ENCODE measurements around the gene ARHGAP25. TPM values are rescaled to one million over a fixed set of nuclear protein-coding genes. Genes with fewer than 3 reads are reported as not detected.

The ARHGAP25 gene
- polyA plus RNA-seq, 3 donors = 20.8 to 56.8 (median 36.3) TPM

DNA sequence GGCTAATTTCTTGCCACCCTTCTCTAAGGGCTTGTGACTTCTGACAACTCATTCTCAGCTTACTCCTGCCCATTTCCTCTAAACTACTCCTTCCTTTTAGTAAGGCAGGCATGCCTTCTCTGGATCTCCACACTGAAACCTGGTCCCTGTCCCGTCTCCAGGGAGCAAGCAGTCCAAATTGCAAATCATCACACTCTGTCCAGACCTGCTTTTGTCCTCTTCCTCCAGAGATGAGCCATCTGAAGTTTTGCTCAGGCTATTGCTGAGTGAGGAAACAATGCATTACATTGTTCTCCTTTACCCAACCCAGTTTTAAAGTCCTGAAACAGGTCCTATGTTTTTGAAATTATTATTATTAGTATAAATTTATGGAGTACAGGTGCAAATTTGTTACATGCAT, 57.3 kb downstream of the ARHGAP25 start:
- no peak overlapping the region for H2AFZ ChIP-seq (ENCODE audit: insufficient read depth, low read depth, low read length, poor library complexity, severe bottlenecking)
- peaks cover 42% of the 10 kb centered on the region for H3K4me1 Mint-ChIP-seq
- H4K20me1 ChIP-seq (ENCODE audit: insufficient read depth, low read length) = peaks cover 19% of the 10 kb centered on the region
- H3K9me3 ChIP-seq (replicated peaks in 1 of 2; ENCODE audit: control insufficient read depth in 1 of 2, insufficient read depth in 1 of 2, low read length in 2 of 2) = no peaks in the 10 kb centered on the region
- H3K9ac ChIP-seq (ENCODE audit: insufficient read depth, low read length, poor library complexity, severe bottlenecking) = no peak overlapping the region
- H3K27ac ChIP-seq (ENCODE audit: low read depth in 1 of 2, low read length in 2 of 2) = peak overlapping the region; percentile 21 to 59
- peaks cover 63 to 70% of the 10 kb centered on the region in 2 donors for H3K36me3 ChIP-seq (replicated peaks in 1 of 2; ENCODE audit: control insufficient read depth in 1 of 2, insufficient read depth in 2 of 2, low read length in 2 of 2)
- H3K4me3 Mint-ChIP-seq = no peak overlapping the region
- H3K27me3 Mint-ChIP-seq (ENCODE audit: low read depth in 3 of 3) = peaks cover 0 to 4% (median 3%) of the 10 kb centered on the region in 3 donors
- intact Hi-C loops (cut with micrococcal nuclease) = no loop called here
- peaks cover 78% of the 10 kb centered on the region for H3K79me2 ChIP-seq (ENCODE audit: insufficient read depth, low read length)
- TF ChIP-seq, protein P1, sequence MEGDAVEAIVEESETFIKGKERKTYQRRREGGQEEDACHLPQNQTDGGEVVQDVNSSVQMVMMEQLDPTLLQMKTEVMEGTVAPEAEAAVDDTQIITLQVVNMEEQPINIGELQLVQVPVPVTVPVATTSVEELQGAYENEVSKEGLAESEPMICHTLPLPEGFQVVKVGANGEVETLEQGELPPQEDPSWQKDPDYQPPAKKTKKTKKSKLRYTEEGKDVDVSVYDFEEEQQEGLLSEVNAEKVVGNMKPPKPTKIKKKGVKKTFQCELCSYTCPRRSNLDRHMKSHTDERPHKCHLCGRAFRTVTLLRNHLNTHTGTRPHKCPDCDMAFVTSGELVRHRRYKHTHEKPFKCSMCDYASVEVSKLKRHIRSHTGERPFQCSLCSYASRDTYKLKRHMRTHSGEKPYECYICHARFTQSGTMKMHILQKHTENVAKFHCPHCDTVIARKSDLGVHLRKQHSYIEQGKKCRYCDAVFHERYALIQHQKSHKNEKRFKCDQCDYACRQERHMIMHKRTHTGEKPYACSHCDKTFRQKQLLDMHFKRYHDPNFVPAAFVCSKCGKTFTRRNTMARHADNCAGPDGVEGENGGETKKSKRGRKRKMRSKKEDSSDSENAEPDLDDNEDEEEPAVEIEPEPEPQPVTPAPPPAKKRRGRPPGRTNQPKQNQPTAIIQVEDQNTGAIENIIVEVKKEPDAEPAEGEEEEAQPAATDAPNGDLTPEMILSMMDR (IDR thresholded peaks at IDR 0.05) = no peak
- no peak for DNase-seq
- 90% methylated on average over 1 of the region's 1 CpG for WGBS (ENCODE audit: insufficient coverage)
- H3K4me1 ChIP-seq (ENCODE audit: control insufficient read depth in 1 of 2, insufficient read depth in 2 of 2, low read length in 2 of 2) = peaks cover 23 to 33% of the 10 kb centered on the region in 2 donors
- peak overlapping the region in 6 of 7 donors; percentile 26 to 76 (median 68) for H3K27ac Mint-ChIP-seq
- H3K27me3 ChIP-seq (ENCODE audit: control insufficient read depth in 2 of 2, insufficient read depth in 2 of 2, low read length in 2 of 2) = no peaks in the 10 kb centered on the region
- H3K4me2 ChIP-seq (replicated peaks; ENCODE audit: extremely low read depth, low read length, poor library complexity, severe bottlenecking) = no peak overlapping the region
- H3K36me3 Mint-ChIP-seq = peaks cover 45 to 69% of the 10 kb centered on the region in 2 donors
- H3K4me3 ChIP-seq (replicated peaks in 1 of 3; ENCODE audit: low read depth in 2 of 3, low read length in 3 of 3) = no peak overlapping the region
- peaks cover 0 to 4% (median 0%) of the 10 kb centered on the region in 7 donors for H3K9me3 Mint-ChIP-seq

- intact Hi-C loops (cut with micrococcal nuclease) = no loop called here
- no peak overlapping the region for H3K9ac ChIP-seq (ENCODE audit: insufficient read depth, low read length, poor library complexity, severe bottlenecking)
- H3K9me3 ChIP-seq (replicated peaks in 1 of 2; ENCODE audit: control insufficient read depth in 1 of 2, insufficient read depth in 1 of 2, low read length in 2 of 2) = no peaks in the 10 kb centered on the region
- H3K4me3 Mint-ChIP-seq = no peak overlapping the region
- H3K4me2 ChIP-seq (replicated peaks; ENCODE audit: extremely low read depth, low read length, poor library complexity, severe bottlenecking) = no peak overlapping the region
- no peak for DNase-seq
- TF ChIP-seq, protein P1 (IDR thresholded peaks at IDR 0.05) = no peak
- no CpG with 5 or more reads among the region's 4 CpGs for WGBS (ENCODE audit: insufficient coverage)
- peaks cover 16% of the 10 kb centered on the region for H4K20me1 ChIP-seq (ENCODE audit: insufficient read depth, low read length)
- H3K9me3 Mint-ChIP-seq = peaks cover 0 to 4% (median 0%) of the 10 kb centered on the region in 7 donors
- H3K27ac Mint-ChIP-seq = peak overlapping the region in 4 of 7 donors; percentile 5 to 73 (median 42)
- peaks cover 79% of the 10 kb centered on the region for H3K79me2 ChIP-seq (ENCODE audit: insufficient read depth, low read length)
- H2AFZ ChIP-seq (ENCODE audit: insufficient read depth, low read depth, low read length, poor library complexity, severe bottlenecking) = no peak overlapping the region
- peaks cover 0 to 4% (median 3%) of the 10 kb centered on the region in 3 donors for H3K27me3 Mint-ChIP-seq (ENCODE audit: low read depth in 3 of 3)
- no peaks in the 10 kb centered on the region for H3K27me3 ChIP-seq (ENCODE audit: control insufficient read depth in 2 of 2, insufficient read depth in 2 of 2, low read length in 2 of 2)
- peaks cover 24 to 34% of the 10 kb centered on the region in 2 donors for H3K4me1 ChIP-seq (ENCODE audit: control insufficient read depth in 1 of 2, insufficient read depth in 2 of 2, low read length in 2 of 2)
- H3K4me3 ChIP-seq (replicated peaks in 1 of 3; ENCODE audit: low read depth in 2 of 3, low read length in 3 of 3) = no peak overlapping the region
- H3K4me1 Mint-ChIP-seq = peaks cover 51% of the 10 kb centered on the region
- H3K36me3 ChIP-seq (replicated peaks in 1 of 2; ENCODE audit: control insufficient read depth in 1 of 2, insufficient read depth in 2 of 2, low read length in 2 of 2) = peaks cover 61 to 70% of the 10 kb centered on the region in 2 donors
- peaks cover 50 to 75% of the 10 kb centered on the region in 2 donors for H3K36me3 Mint-ChIP-seq
- peak overlapping the region in 1 of 2 donors; percentile 9 for H3K27ac ChIP-seq (ENCODE audit: low read depth in 1 of 2, low read length in 2 of 2)
These were observed 58.1 kb downstream of the ARHGAP25 start for GRCh38 chr2:68792751-68793150.

All from CD14-positive monocyte (primary cell).